ACC112 (cell line): Measurements from ENCODE around the gene SLC30A4.

ENCODE experiments used
- H2AFZ ChIP-seq: fragments of 200-600 bp; sonication (generic); one replicate; pipeline ENCODE4 v1.6.0; 2017; ENCODE audit warnings: antibody characterized with exemption, low read length; ENCODE audit not compliant: unreplicated experiment
- H3K27ac ChIP-seq: fragments of 200-600 bp; sonication (generic); 2 replicates; pipeline ENCODE4 v1.5.1; 2014; ENCODE audit warnings: low read depth, mild to moderate bottlenecking, antibody characterized with exemption, low read length, moderate library complexity
- H3K27me3 ChIP-seq: fragments of 200-600 bp; sonication (generic); 2 replicates; pipeline ENCODE4 v1.6.1; 2014; ENCODE audit warnings: mild to moderate bottlenecking, antibody characterized with exemption, low read length, moderate library complexity, mixed read lengths; ENCODE audit not compliant: insufficient read depth
- H3K36me3 ChIP-seq: fragments of 200-600 bp; sonication (generic); 2 replicates; pipeline ENCODE4 v1.6.1; 2016; ENCODE audit warnings: mild to moderate bottlenecking, antibody characterized with exemption, low read length, moderate library complexity, mixed read lengths; ENCODE audit not compliant: insufficient read depth
- H3K4me1 ChIP-seq: fragments of 200-600 bp; sonication (generic); one replicate; pipeline ENCODE4 v1.6.1; 2016; ENCODE audit warnings: low read length, mixed read lengths; ENCODE audit not compliant: insufficient read depth, unreplicated experiment, control insufficient read depth
- H3K4me3 ChIP-seq: fragments of 200-600 bp; sonication (generic); 2 replicates; pipeline ENCODE4 v1.5.1; 2014; ENCODE audit warnings: mild to moderate bottlenecking, low read depth, low read length
- H3K79me2 ChIP-seq: fragments of 200-600 bp; sonication (generic); one replicate; pipeline ENCODE4 v1.6.0; 2016; ENCODE audit warnings: low read length; ENCODE audit not compliant: control insufficient read depth, unreplicated experiment, insufficient read depth

Gene SLC30A4

GRCh38 chr15:45435124-45435903 is 87.2 kb downstream of the SLC30A4 start:
- no peak overlapping the region for H3K27ac ChIP-seq

GRCh38 chr15:45434078-45434567 is 88.4 kb downstream of the SLC30A4 start:
- Histone ChIP-seq H3K36me3 (no peaks in the 10 kb centered on the region), H3K27me3 (no peaks in the 10 kb centered on the region), H2AFZ (no peak overlapping the region), H3K27ac (no peak overlapping the region), H3K4me1 (peaks cover 5% of the 10 kb centered on the region), H3K79me2 (no peaks in the 10 kb centered on the region), H3K4me3 (no peak overlapping the region)

More at GRCh38 chr15:45435124-45435903, 87.2 kb downstream of the SLC30A4 start:
- H2AFZ ChIP-seq = no peak overlapping the region
- H3K27me3 ChIP-seq = no peaks in the 10 kb centered on the region
- H3K4me3 ChIP-seq = no peak overlapping the region
- H3K36me3 ChIP-seq = no peaks in the 10 kb centered on the region
- peaks cover 5% of the 10 kb centered on the region for H3K4me1 ChIP-seq
- H3K79me2 ChIP-seq = no peaks in the 10 kb centered on the region

- no peak overlapping the region for H3K4me3 ChIP-seq
- no peak overlapping the region for H2AFZ ChIP-seq
- H3K27ac ChIP-seq = no peak overlapping the region
- H3K4me1 ChIP-seq = peaks cover 5% of the 10 kb centered on the region
- no peaks in the 10 kb centered on the region for H3K36me3 ChIP-seq
- no peaks in the 10 kb centered on the region for H3K79me2 ChIP-seq
- H3K27me3 ChIP-seq = no peaks in the 10 kb centered on the region
Measured at GRCh38 chr15:45431511-45431910, 91.0 kb downstream of the SLC30A4 start.

GRCh38 chr15:45429941-45430792 is 92.4 kb downstream of the SLC30A4 start:
- Histone ChIP-seq H3K79me2 (no peaks in the 10 kb centered on the region), H3K27ac (no peak overlapping the region), H3K4me3 (peak overlapping the region; percentile 85), H2AFZ (peak overlapping the region; percentile 88), H3K27me3 (no peaks in the 10 kb centered on the region), H3K36me3 (no peaks in the 10 kb centered on the region), H3K4me1 (peaks cover 5% of the 10 kb centered on the region)
